Mesothelial cell of epicardium (in vitro differentiated cells): Measurements from ENCODE around the gene CLIC3. TPM values are rescaled to one million over a fixed set of nuclear protein-coding genes. Genes with fewer than 3 reads are reported as not detected.

Experiments
- DNase-seq, 2 experiments: peaks; one replicate each; pipeline ENCODE4 v3.0.0; 2021; ENCODE audit warnings: low spot score in 2 of 2; ENCODE audit not compliant: unreplicated experiment in 2 of 2
- H3K27ac Mint-ChIP-seq: 2 replicates; pipeline ENCODE4 v1.8.0; 2021; ENCODE audit warnings: mixed read lengths
- H3K27me3 Mint-ChIP-seq: 2 replicates; pipeline ENCODE4 v1.8.0; 2021; ENCODE audit warnings: low read depth, mixed read lengths
- H3K36me3 Mint-ChIP-seq: 2 replicates; pipeline ENCODE4 v1.8.0; 2021; ENCODE audit warnings: mixed read lengths
- H3K4me1 Mint-ChIP-seq: 2 replicates; pipeline ENCODE4 v1.8.0; 2021; ENCODE audit warnings: mixed read lengths
- H3K4me3 Mint-ChIP-seq: 2 replicates; pipeline ENCODE4 v1.8.0; 2021; ENCODE audit warnings: mild to moderate bottlenecking, moderate library complexity, mixed read lengths
- H3K9me3 Mint-ChIP-seq: 2 replicates; pipeline ENCODE4 v1.8.0; 2021; ENCODE audit warnings: mixed read lengths
- total RNA-seq: library from RNA; stranded (reverse); gene quantifications from 3 replicates; pipeline ENCODE4 v1.2.1, GENCODE V29; 2021
- TF ChIP-seq, protein P1 (sequence below): fragments of 200-600 bp; sonication (generic); IDR thresholded peaks from one replicate; pipeline ENCODE4 v1.5.0; 2021; ENCODE audit warnings: antibody characterized with exemption; ENCODE audit not compliant: unreplicated experiment

The CLIC3 gene
- total RNA-seq, 1 donor from 2014 or later = 2.9 TPM

GRCh38 chr9:136951541-136952320, 44.6 kb downstream of the CLIC3 start, which contains the start of gene LCN12:
Gene LCN12, plus strand, starts transcription at chr9:136952273. Its CDS starts 55 bp downstream, at chr9:136952328.
- no peak for DNase-seq
- H3K27ac Mint-ChIP-seq = no peak within 1 kb of the TSS

DNA sequence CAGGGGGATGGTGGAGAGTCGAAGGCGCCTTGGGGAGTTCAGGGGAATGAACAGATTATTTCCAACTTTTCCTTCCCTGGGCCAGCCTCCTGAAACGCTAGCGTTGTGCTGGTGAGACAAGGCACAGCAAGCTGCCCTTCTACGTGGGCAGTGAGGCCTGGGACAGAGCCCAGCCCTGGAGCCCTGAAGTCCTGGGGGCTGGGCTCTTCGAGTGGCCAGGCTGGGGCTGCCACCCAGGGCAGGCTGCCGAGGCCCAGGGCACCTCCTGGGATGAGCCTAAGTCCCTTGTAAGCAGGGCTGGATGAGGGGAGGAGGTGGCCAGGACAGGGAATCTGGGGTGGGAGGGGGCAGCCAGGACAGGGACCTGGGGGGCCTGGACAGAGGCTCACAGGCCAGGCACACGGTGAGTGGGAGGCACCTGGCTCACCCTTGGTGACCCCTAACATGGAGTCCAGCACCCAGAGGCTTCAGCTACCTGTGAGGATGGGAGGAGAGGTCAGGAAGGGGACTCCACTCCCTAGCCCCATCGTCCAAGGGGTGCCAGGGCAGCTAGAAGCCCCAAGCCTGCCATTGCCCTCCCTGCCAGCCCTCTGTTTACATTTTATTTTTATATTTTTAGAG, 45.6 kb downstream of the CLIC3 start:
- no peaks in the 10 kb centered on the region for H3K9me3 Mint-ChIP-seq
- peak overlapping the region; percentile 72 for H3K4me3 Mint-ChIP-seq
- no peaks in the 10 kb centered on the region for H3K36me3 Mint-ChIP-seq
- H3K4me1 Mint-ChIP-seq = peaks cover 7% of the 10 kb centered on the region
- peak overlapping the region; percentile 92 for H3K27ac Mint-ChIP-seq
- DNase-seq = no peak
- TF ChIP-seq, protein P1, sequence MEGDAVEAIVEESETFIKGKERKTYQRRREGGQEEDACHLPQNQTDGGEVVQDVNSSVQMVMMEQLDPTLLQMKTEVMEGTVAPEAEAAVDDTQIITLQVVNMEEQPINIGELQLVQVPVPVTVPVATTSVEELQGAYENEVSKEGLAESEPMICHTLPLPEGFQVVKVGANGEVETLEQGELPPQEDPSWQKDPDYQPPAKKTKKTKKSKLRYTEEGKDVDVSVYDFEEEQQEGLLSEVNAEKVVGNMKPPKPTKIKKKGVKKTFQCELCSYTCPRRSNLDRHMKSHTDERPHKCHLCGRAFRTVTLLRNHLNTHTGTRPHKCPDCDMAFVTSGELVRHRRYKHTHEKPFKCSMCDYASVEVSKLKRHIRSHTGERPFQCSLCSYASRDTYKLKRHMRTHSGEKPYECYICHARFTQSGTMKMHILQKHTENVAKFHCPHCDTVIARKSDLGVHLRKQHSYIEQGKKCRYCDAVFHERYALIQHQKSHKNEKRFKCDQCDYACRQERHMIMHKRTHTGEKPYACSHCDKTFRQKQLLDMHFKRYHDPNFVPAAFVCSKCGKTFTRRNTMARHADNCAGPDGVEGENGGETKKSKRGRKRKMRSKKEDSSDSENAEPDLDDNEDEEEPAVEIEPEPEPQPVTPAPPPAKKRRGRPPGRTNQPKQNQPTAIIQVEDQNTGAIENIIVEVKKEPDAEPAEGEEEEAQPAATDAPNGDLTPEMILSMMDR = no peak
- no peaks in the 10 kb centered on the region for H3K27me3 Mint-ChIP-seq

More at GRCh38 chr9:136951541-136952320, 44.6 kb downstream of the CLIC3 start, which contains the start of gene LCN12:
- Mint-ChIP-seq H3K4me1 (peaks cover 7% of the 10 kb centered on the region), H3K36me3 (no peaks in the 10 kb centered on the region), H3K9me3 (peaks cover 7% of the 10 kb centered on the region), H3K27me3 (no peaks in the 10 kb centered on the region), H3K4me3 (no peak within 1 kb of the TSS)
- TF ChIP-seq, protein P1 = no peak

- no peaks in the 10 kb centered on the region for H3K27me3 Mint-ChIP-seq
- H3K36me3 Mint-ChIP-seq = no peaks in the 10 kb centered on the region
- TF ChIP-seq, protein P1 = no peak
- peak overlapping the region; percentile 96 for H3K27ac Mint-ChIP-seq
- peak overlapping the region; percentile 72 for H3K4me3 Mint-ChIP-seq
- DNase-seq = peak; percentile 88 to 97
- peaks cover 7% of the 10 kb centered on the region for H3K4me1 Mint-ChIP-seq
- H3K9me3 Mint-ChIP-seq = no peaks in the 10 kb centered on the region
Observed at GRCh38 chr9:136949817-136950655, 46.3 kb downstream of the CLIC3 start.

GRCh38 chr9:136949239-136949816, 47.0 kb downstream of the CLIC3 start:
- no peaks in the 10 kb centered on the region for H3K27me3 Mint-ChIP-seq
- peak overlapping the region; percentile 96 for H3K27ac Mint-ChIP-seq
- peaks cover 10% of the 10 kb centered on the region for H3K4me1 Mint-ChIP-seq
- no peaks in the 10 kb centered on the region for H3K9me3 Mint-ChIP-seq
- no peaks in the 10 kb centered on the region for H3K36me3 Mint-ChIP-seq
- TF ChIP-seq, protein P1 = no peak
- DNase-seq = no peak
- H3K4me3 Mint-ChIP-seq = peak overlapping the region; percentile 71

DNA sequence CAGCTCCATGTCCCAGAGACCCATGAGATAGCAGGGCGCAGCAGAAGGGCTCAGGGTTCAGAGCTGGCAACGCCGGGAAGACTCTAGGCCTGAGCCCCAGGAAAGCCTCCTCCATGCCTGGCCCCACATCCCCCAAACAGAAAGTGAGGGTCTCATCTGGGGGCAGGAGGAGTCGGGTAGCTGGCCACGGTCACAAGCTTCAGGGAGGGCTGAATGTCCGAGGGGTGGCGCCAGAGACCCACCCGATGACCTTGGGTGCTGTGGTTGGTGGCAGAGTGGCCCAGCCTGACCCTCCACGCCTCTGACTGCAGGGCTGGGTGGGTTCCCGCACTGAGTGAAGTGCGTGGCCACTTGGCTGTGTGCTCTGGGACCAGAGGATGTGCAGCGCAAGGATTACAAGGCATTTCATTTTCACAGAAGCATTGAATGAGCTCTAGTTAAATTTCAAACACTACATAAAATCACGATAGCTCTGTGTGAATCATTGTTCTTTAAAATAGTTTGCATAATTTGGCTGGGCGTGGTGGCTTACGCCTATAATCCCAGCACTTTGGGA, 48.3 kb downstream of the CLIC3 start:
- no peaks in the 10 kb centered on the region for H3K9me3 Mint-ChIP-seq
- peaks cover 10% of the 10 kb centered on the region for H3K4me1 Mint-ChIP-seq
- TF ChIP-seq, protein P1 = no peak
- H3K27me3 Mint-ChIP-seq = no peaks in the 10 kb centered on the region
- H3K36me3 Mint-ChIP-seq = no peaks in the 10 kb centered on the region
- DNase-seq = no peak
- H3K4me3 Mint-ChIP-seq = peak overlapping the region; percentile 38
- peak overlapping the region; percentile 76 for H3K27ac Mint-ChIP-seq
